ENCODE data around the gene NDUFS8.

DNA sequence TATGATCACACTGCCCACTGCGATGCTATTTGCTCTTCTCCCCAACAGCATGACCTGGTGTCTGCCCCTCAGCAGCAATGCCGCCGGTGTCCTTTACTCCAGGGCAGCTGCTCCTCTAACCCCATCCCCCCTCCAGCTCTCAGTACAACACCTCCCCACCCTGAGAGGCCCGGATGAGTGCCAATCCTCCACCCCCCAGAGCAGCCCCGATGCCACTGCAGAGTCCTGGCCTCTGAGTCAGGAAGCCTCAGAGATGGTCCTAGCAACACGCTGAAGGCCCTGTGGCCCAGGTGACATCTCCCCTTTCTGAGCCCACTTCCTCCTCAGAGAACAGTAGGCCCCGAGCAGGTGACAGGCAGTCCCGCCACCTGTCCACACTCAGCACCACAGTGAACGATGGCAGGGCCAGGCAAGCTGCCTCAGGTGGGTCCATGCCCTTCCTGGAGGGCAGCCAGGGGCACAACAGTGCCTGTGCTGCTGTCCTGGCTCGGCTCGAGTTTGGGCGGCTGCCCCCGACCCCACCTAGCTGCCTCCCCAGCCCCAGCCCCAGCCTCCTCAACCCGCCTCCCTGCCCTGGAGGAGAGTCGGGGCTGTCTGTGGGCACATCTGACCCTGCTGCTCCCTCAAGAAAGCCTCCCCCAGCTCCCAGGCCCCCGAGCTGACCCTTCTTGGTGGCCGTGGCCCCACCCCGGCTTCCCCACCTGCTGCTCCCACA, 3.9 kb upstream of the NDUFS8 start:
- TF ChIP-seq EZH2 (IDR thresholded peaks at IDR 0.05; ENCODE audit: borderline replicate concordance) = no peak
- TF ChIP-seq, protein P1, sequence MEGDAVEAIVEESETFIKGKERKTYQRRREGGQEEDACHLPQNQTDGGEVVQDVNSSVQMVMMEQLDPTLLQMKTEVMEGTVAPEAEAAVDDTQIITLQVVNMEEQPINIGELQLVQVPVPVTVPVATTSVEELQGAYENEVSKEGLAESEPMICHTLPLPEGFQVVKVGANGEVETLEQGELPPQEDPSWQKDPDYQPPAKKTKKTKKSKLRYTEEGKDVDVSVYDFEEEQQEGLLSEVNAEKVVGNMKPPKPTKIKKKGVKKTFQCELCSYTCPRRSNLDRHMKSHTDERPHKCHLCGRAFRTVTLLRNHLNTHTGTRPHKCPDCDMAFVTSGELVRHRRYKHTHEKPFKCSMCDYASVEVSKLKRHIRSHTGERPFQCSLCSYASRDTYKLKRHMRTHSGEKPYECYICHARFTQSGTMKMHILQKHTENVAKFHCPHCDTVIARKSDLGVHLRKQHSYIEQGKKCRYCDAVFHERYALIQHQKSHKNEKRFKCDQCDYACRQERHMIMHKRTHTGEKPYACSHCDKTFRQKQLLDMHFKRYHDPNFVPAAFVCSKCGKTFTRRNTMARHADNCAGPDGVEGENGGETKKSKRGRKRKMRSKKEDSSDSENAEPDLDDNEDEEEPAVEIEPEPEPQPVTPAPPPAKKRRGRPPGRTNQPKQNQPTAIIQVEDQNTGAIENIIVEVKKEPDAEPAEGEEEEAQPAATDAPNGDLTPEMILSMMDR (IDR thresholded peaks at IDR 0.05; ENCODE audit: poor library complexity) = no peak
